Measurements from ENCODE around the gene PCBP4.
"Not testable (repeated sequence)": the region's sequence is repeated elsewhere in the genome, so short reads cannot be mapped to it uniquely, and the experiment has no call there.

DNA sequence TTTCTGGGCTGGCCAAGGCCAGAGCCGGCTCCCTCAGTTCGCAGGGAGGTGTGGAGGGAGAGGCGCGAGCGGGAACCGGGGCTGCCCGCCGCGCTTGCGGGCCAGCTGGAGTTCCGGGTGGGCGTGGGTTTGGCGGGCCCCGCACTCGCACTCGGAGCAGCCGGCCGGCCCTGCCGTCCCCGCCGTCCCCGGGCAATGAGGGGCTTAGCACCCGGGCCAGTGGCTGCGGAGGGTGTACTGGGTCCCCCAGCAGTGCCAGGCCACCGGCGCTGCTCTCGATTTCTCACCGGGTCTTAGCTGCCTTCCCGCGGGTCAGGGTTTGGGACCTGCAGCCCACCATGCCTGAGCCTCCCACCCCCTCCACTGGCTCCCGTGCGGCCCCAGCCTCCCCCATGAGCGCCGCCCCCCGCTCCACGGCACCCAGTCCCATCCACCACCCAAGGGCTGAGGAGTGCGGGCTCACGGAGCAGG, 23.3 kb upstream of the PCBP4 start:
- TF ChIP-seq, protein P1, sequence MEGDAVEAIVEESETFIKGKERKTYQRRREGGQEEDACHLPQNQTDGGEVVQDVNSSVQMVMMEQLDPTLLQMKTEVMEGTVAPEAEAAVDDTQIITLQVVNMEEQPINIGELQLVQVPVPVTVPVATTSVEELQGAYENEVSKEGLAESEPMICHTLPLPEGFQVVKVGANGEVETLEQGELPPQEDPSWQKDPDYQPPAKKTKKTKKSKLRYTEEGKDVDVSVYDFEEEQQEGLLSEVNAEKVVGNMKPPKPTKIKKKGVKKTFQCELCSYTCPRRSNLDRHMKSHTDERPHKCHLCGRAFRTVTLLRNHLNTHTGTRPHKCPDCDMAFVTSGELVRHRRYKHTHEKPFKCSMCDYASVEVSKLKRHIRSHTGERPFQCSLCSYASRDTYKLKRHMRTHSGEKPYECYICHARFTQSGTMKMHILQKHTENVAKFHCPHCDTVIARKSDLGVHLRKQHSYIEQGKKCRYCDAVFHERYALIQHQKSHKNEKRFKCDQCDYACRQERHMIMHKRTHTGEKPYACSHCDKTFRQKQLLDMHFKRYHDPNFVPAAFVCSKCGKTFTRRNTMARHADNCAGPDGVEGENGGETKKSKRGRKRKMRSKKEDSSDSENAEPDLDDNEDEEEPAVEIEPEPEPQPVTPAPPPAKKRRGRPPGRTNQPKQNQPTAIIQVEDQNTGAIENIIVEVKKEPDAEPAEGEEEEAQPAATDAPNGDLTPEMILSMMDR (IDR thresholded peaks at IDR 0.05): not testable (repeated sequence)
- TF ChIP-seq, protein P2, sequence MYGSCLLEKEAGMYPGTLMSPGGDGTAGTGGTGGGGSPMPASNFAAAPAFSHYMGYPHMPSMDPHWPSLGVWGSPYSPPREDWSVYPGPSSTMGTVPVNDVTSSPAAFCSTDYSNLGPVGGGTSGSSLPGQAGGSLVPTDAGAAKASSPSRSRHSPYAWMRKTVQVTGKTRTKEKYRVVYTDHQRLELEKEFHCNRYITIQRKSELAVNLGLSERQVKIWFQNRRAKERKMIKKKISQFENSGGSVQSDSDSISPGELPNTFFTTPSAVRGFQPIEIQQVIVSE (CRISPR knock-in tag; IDR thresholded peaks at IDR 0.05; ENCODE audit: borderline replicate concordance): not testable (repeated sequence)
- TF ChIP-seq SP1 (CRISPR knock-in tag; conservative IDR thresholded peaks at IDR 0.05); SOX15 (CRISPR knock-in tag; IDR thresholded peaks at IDR 0.05); JUN (CRISPR knock-in tag; IDR thresholded peaks at IDR 0.05); CBFB (CRISPR knock-in tag; IDR thresholded peaks at IDR 0.05; ENCODE audit: low read depth): not testable (repeated sequence)
- TF ChIP-seq, protein P3, sequence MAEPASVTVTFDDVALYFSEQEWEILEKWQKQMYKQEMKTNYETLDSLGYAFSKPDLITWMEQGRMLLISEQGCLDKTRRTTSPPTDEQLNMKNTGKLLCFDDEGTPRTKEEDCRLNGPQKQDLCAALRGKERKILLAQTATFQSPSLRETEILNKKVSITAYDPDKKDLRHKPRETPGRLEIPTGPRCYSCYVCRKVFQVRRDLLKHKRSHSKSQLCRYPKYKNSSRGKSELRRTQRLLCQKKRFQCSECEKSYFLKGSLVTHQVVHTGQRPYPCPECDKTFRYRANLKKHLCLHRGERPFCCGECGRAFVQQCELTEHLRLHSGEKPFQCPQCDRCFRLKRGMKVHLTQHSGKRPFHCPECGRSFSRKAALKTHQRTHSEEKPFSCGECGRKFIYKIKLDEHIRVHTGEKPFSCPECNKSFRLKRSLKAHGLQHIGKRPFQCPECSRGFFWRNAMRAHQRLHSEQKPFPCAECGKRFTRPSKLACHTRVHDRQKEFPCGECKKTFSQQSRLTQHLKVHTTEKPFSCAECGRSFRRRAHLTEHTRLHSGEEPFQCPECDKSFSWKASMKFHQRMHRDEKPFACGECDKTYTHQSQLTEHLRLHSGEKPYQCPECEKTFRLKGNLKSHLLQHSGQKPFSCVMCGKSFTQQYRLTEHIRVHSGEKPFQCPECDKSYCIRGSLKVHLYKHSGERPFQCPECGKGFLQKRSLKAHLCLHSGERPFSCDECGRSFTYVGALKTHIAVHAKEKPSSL (CRISPR knock-in tag; conservative IDR thresholded peaks at IDR 0.05): peak; percentile 43; the same call in 1 of the 2 replicates
- TF ChIP-seq, protein P4, sequence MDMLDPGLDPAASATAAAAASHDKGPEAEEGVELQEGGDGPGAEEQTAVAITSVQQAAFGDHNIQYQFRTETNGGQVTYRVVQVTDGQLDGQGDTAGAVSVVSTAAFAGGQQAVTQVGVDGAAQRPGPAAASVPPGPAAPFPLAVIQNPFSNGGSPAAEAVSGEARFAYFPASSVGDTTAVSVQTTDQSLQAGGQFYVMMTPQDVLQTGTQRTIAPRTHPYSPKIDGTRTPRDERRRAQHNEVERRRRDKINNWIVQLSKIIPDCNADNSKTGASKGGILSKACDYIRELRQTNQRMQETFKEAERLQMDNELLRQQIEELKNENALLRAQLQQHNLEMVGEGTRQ (CRISPR knock-in tag; IDR thresholded peaks at IDR 0.05): not testable (repeated sequence)
- TF ChIP-seq, protein P5, sequence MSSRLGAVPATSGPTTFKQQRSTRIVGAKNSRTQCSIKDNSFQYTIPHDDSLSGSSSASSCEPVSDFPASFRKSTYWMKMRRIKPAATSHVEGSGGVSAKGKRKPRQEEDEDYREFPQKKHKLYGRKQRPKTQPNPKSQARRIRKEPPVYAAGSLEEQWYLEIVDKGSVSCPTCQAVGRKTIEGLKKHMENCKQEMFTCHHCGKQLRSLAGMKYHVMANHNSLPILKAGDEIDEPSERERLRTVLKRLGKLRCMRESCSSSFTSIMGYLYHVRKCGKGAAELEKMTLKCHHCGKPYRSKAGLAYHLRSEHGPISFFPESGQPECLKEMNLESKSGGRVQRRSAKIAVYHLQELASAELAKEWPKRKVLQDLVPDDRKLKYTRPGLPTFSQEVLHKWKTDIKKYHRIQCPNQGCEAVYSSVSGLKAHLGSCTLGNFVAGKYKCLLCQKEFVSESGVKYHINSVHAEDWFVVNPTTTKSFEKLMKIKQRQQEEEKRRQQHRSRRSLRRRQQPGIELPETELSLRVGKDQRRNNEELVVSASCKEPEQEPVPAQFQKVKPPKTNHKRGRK (CRISPR knock-in tag; IDR thresholded peaks at IDR 0.05; ENCODE audit: borderline replicate concordance): not testable (repeated sequence)
- TF ChIP-seq, protein P6, sequence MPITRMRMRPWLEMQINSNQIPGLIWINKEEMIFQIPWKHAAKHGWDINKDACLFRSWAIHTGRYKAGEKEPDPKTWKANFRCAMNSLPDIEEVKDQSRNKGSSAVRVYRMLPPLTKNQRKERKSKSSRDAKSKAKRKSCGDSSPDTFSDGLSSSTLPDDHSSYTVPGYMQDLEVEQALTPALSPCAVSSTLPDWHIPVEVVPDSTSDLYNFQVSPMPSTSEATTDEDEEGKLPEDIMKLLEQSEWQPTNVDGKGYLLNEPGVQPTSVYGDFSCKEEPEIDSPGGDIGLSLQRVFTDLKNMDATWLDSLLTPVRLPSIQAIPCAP (CRISPR knock-in tag; IDR thresholded peaks at IDR 0.05): not testable (repeated sequence)
- TF ChIP-seq, protein P7, sequence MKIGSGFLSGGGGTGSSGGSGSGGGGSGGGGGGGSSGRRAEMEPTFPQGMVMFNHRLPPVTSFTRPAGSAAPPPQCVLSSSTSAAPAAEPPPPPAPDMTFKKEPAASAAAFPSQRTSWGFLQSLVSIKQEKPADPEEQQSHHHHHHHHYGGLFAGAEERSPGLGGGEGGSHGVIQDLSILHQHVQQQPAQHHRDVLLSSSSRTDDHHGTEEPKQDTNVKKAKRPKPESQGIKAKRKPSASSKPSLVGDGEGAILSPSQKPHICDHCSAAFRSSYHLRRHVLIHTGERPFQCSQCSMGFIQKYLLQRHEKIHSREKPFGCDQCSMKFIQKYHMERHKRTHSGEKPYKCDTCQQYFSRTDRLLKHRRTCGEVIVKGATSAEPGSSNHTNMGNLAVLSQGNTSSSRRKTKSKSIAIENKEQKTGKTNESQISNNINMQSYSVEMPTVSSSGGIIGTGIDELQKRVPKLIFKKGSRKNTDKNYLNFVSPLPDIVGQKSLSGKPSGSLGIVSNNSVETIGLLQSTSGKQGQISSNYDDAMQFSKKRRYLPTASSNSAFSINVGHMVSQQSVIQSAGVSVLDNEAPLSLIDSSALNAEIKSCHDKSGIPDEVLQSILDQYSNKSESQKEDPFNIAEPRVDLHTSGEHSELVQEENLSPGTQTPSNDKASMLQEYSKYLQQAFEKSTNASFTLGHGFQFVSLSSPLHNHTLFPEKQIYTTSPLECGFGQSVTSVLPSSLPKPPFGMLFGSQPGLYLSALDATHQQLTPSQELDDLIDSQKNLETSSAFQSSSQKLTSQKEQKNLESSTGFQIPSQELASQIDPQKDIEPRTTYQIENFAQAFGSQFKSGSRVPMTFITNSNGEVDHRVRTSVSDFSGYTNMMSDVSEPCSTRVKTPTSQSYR (CRISPR knock-in tag; IDR thresholded peaks at IDR 0.05): not testable (repeated sequence)
- TF ChIP-seq, protein P8, sequence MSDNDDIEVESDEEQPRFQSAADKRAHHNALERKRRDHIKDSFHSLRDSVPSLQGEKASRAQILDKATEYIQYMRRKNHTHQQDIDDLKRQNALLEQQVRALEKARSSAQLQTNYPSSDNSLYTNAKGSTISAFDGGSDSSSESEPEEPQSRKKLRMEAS (CRISPR knock-in tag; IDR thresholded peaks at IDR 0.05): not testable (repeated sequence)
